Measurements from ENCODE around the gene LCE5A. TPM values are rescaled to one million over a fixed set of nuclear protein-coding genes. Genes with fewer than 3 reads are reported as not detected.
"Not testable (repeated sequence)": the region's sequence is repeated elsewhere in the genome, so short reads cannot be mapped to it uniquely, and the experiment has no call there.

The LCE5A gene
- total RNA-seq, 1 experiment from 2014 or later: not detected

GRCh38 chr1:152543820-152544219, 33.2 kb downstream of the LCE5A start:
- no TSS peak for BruUV-seq (replicated peaks)
- DNase-seq: no peak
- H3K9me3 Mint-ChIP-seq (ENCODE audit: low read depth, unreplicated experiment): peaks cover 2% of the 10 kb centered on the region
- H3K4me3 Mint-ChIP-seq (ENCODE audit: low read depth, unreplicated experiment): no peak overlapping the region
- H3K36me3 Mint-ChIP-seq (ENCODE audit: insufficient read depth, unreplicated experiment): no peaks in the 10 kb centered on the region
- intact Hi-C loops (cut with micrococcal nuclease; ENCODE audit: unreplicated experiment): no loop called here
- CTCF ChIA-PET: interaction anchor here (0.6 kb wide), 1 partner anchor 27 kb away, joined by 4 read pairs; no protein-coding TSS in a partner anchor
- H3K27me3 Mint-ChIP-seq (ENCODE audit: unreplicated experiment): peaks cover 41% of the 10 kb centered on the region
- no peak overlapping the region for H3K27ac Mint-ChIP-seq (ENCODE audit: unreplicated experiment)
- peak; percentile 28 for TF ChIP-seq CTCF (IDR thresholded peaks at IDR 0.05; ENCODE audit: unreplicated experiment)
- H3K4me1 Mint-ChIP-seq (ENCODE audit: low read depth, unreplicated experiment): no peaks in the 10 kb centered on the region

GRCh38 chr1:152546704-152547103, 36.1 kb downstream of the LCE5A start:
- no peak for TF ChIP-seq CTCF (IDR thresholded peaks at IDR 0.05; ENCODE audit: unreplicated experiment)
- no peaks in the 10 kb centered on the region for H3K4me1 Mint-ChIP-seq (ENCODE audit: low read depth, unreplicated experiment)
- no peak for DNase-seq
- H3K27me3 Mint-ChIP-seq (ENCODE audit: unreplicated experiment): peaks cover 14% of the 10 kb centered on the region
- peaks cover 2% of the 10 kb centered on the region for H3K9me3 Mint-ChIP-seq (ENCODE audit: low read depth, unreplicated experiment)
- H3K27ac Mint-ChIP-seq (ENCODE audit: unreplicated experiment): no peak overlapping the region
- no peak overlapping the region for H3K4me3 Mint-ChIP-seq (ENCODE audit: low read depth, unreplicated experiment)
- no TSS peak for BruUV-seq (replicated peaks)
- H3K36me3 Mint-ChIP-seq (ENCODE audit: insufficient read depth, unreplicated experiment): no peaks in the 10 kb centered on the region
- CTCF ChIA-PET: interaction anchor here (0.6 kb wide), 1 partner anchor 1616 kb away, joined by 3 read pairs; no protein-coding TSS in a partner anchor
- intact Hi-C loops (cut with micrococcal nuclease; ENCODE audit: unreplicated experiment): no loop called here

- intact Hi-C loops (cut with micrococcal nuclease; ENCODE audit: unreplicated experiment); H3K4me3 Mint-ChIP-seq (ENCODE audit: low read depth, unreplicated experiment); BruUV-seq (replicated peaks); CTCF ChIA-PET; H3K4me1 Mint-ChIP-seq (ENCODE audit: low read depth, unreplicated experiment); DNase-seq; H3K36me3 Mint-ChIP-seq (ENCODE audit: insufficient read depth, unreplicated experiment); H3K9me3 Mint-ChIP-seq (ENCODE audit: low read depth, unreplicated experiment); H3K27ac Mint-ChIP-seq (ENCODE audit: unreplicated experiment): not testable (repeated sequence)
- peaks cover 14% of the 10 kb centered on the region for H3K27me3 Mint-ChIP-seq (ENCODE audit: unreplicated experiment)
These were observed 37.8 kb downstream of the LCE5A start for GRCh38 chr1:152548358-152548757.

Other genes with a start within 250 kb of the LCE5A start
- gene FLG, start 185.6 kb upstream of the LCE5A start, total RNA-seq (2022): not detected in 2 replicates
- gene FLG2, start 150.8 kb upstream of the LCE5A start, total RNA-seq (2022): not detected in 2 replicates
- not detected in 2 replicates for gene CRNN, start 96.5 kb upstream of the LCE5A start, total RNA-seq (2022)
- gene CRCT1, start 3.7 kb downstream of the LCE5A start, total RNA-seq (2022): not detected in 2 replicates
- gene LCE3E, start 56.0 kb downstream of the LCE5A start, total RNA-seq (2022): not detected in 2 replicates
- not detected in 2 replicates for gene LCE3D, start 69.7 kb downstream of the LCE5A start, total RNA-seq (2022)
- not detected in 2 replicates for gene LCE3C, start 89.4 kb downstream of the LCE5A start, total RNA-seq (2022)
- gene LCE3B, start 103.0 kb downstream of the LCE5A start, total RNA-seq (2022): not detected in 2 replicates
- not detected in 2 replicates for gene LCE3A, start 112.3 kb downstream of the LCE5A start, total RNA-seq (2022)
- gene LCE2D, start 152.6 kb downstream of the LCE5A start, total RNA-seq (2022): not detected in 2 replicates
- gene LCE2C, start 164.5 kb downstream of the LCE5A start, total RNA-seq (2022): not detected in 2 replicates
- not detected in 2 replicates for gene LCE2B, start 175.3 kb downstream of the LCE5A start, total RNA-seq (2022)
- gene LCE2A, start 187.5 kb downstream of the LCE5A start, total RNA-seq (2022): not detected in 2 replicates
- gene LCE4A, start 197.4 kb downstream of the LCE5A start, total RNA-seq (2022): not detected in 2 replicates
- gene KPRP, start 247.2 kb downstream of the LCE5A start, total RNA-seq (2022): not detected in 2 replicates

Measured in Calu3 (cell line).